ENCODE measurements around the gene GRIFIN. TPM values are rescaled to one million over a fixed set of nuclear protein-coding genes. Genes with fewer than 3 reads are reported as not detected.

Gene GRIFIN
- polyA plus RNA-seq, 2 of the 4 experiments (the other 2 are of a cell fraction): not detected

DNA sequence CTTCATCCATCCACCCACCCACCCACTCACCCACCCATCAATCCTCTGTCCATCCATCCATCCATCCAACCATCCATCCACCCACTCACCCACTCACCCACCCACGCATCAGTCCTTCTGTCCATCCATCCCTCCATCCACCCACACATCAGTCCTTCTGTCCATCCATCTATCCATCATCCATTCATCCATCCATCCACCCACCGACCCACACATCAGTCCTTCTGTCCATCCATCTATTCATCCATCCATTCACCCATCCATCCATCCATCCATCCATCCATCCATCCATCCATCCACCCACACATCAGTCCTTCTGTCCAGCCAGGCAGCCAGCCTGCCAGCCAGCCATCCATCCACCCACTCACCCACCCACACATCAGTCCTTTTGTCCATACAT is 15.8 kb upstream of the GRIFIN start:
- no peak for TF ChIP-seq NR3C1 (IDR thresholded peaks at IDR 0.05)
- TF ChIP-seq PHF8 (IDR thresholded peaks at IDR 0.05; ENCODE audit: borderline replicate concordance, low read depth): no peak
- no peak for TF ChIP-seq HOXA7 (CRISPR knock-in tag; IDR thresholded peaks at IDR 0.05)
- no peak for TF ChIP-seq CBX2 (IDR thresholded peaks at IDR 0.05; ENCODE audit: borderline replicate concordance, low read depth)
- no peak for TF ChIP-seq RFX5 (IDR thresholded peaks at IDR 0.05)
- TF ChIP-seq KDM5A (IDR thresholded peaks at IDR 0.05): no peak
- TF ChIP-seq ZNF302 (CRISPR knock-in tag; IDR thresholded peaks at IDR 0.05): no peak
- TF ChIP-seq ELK1 (IDR thresholded peaks at IDR 0.05; ENCODE audit: low read depth, low read length): no peak
- no peak for TF ChIP-seq KDM1A (IDR thresholded peaks at IDR 0.05; ENCODE audit: low read depth)
- TF ChIP-seq ESRRA (IDR thresholded peaks at IDR 0.05; ENCODE audit: borderline replicate concordance, low read length): no peak
- no peak for TF ChIP-seq HOXB13 (CRISPR knock-in tag; IDR thresholded peaks at IDR 0.05; ENCODE audit: low read depth)
- no peak for TF ChIP-seq CEBPB (IDR thresholded peaks at IDR 0.05)
- no peak for TF ChIP-seq POLR2AphosphoS2 (conservative IDR thresholded peaks at IDR 0.05; ENCODE audit: low read length)
- no peak for TF ChIP-seq SMC3 (IDR thresholded peaks at IDR 0.05)
- H3K4me2 ChIP-seq: no peak overlapping the region
- CTCF ChIA-PET: interaction anchor here (1.1 kb wide), 1 partner anchor 14 kb away, joined by 3 read pairs; no protein-coding TSS in a partner anchor
- H3K4me3 ChIP-seq: no peak overlapping the region
- FAIRE-seq (no peak), ATAC-seq (no peak), DNase-seq (ENCODE audit: low read depth in 1 of 2, low spot score in 1 of 2) (no peak)
- no peaks in the 10 kb centered on the region for H3K4me1 ChIP-seq
- whole genome bisulfite sequencing (ENCODE audit: missing lambda C conversion rate): 65% methylated on average over 2 of the region's 2 CpGs
- H3K9me3 ChIP-seq: no peaks in the 10 kb centered on the region
- no peak overlapping the region for H3K27ac ChIP-seq
- POLR2A ChIA-PET: no interaction called here

DNA sequence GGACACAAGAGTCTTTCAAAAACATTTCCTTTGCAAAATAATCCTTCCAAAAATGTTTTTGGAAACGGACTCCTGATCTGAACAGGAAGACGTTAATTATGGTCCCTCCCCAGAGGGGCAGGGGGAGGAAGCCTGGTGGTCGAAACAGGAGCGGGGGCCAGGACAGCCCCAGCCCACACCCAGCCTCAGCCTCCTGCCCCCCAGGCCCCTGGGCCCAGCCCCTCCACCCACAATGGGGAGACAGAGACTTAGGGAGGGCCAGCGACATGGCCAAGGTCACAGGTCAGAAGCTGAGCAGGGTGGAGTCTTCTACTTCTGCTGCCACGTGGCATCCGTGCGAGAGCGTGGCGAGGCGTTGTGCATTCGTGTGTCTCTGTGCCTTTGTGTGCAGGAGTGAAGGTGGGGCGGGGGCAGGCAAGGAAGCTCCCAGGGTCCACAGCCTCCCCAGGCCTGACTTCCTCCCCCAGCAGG is 14.0 kb upstream of the GRIFIN start:
- H3K9me3 ChIP-seq: no peaks in the 10 kb centered on the region
- no peak overlapping the region for H3K4me2 ChIP-seq
- ATAC-seq (no peak), FAIRE-seq (no peak), DNase-seq (ENCODE audit: low read depth in 1 of 2, low spot score in 1 of 2) (no peak)
- H3K4me3 ChIP-seq: no peak overlapping the region
- H3K27ac ChIP-seq: no peak overlapping the region
- WGBS (ENCODE audit: missing lambda C conversion rate): 79% methylated on average over 13 of the region's 13 CpGs
- no peak for TF ChIP-seq PHF8 (IDR thresholded peaks at IDR 0.05; ENCODE audit: borderline replicate concordance, low read depth)
- TF ChIP-seq FOSL2 (IDR thresholded peaks at IDR 0.05): no peak
- no peak for TF ChIP-seq FOSL2 (CRISPR knock-in tag; IDR thresholded peaks at IDR 0.05)
- no peak for TF ChIP-seq RCOR1 (IDR thresholded peaks at IDR 0.05; ENCODE audit: low read depth, low read length)
- no peak for TF ChIP-seq CBX2 (IDR thresholded peaks at IDR 0.05; ENCODE audit: borderline replicate concordance, low read depth)
- TF ChIP-seq CBX8 (IDR thresholded peaks at IDR 0.05): no peak
- TF ChIP-seq NR3C1 (IDR thresholded peaks at IDR 0.05): no peak
- no peak for TF ChIP-seq RNF2 (IDR thresholded peaks at IDR 0.05; ENCODE audit: borderline replicate concordance, low read depth)
- no peak for TF ChIP-seq KDM5A (IDR thresholded peaks at IDR 0.05)
- TF ChIP-seq ESRRA (IDR thresholded peaks at IDR 0.05; ENCODE audit: borderline replicate concordance, low read length): no peak
- TF ChIP-seq, protein P1, sequence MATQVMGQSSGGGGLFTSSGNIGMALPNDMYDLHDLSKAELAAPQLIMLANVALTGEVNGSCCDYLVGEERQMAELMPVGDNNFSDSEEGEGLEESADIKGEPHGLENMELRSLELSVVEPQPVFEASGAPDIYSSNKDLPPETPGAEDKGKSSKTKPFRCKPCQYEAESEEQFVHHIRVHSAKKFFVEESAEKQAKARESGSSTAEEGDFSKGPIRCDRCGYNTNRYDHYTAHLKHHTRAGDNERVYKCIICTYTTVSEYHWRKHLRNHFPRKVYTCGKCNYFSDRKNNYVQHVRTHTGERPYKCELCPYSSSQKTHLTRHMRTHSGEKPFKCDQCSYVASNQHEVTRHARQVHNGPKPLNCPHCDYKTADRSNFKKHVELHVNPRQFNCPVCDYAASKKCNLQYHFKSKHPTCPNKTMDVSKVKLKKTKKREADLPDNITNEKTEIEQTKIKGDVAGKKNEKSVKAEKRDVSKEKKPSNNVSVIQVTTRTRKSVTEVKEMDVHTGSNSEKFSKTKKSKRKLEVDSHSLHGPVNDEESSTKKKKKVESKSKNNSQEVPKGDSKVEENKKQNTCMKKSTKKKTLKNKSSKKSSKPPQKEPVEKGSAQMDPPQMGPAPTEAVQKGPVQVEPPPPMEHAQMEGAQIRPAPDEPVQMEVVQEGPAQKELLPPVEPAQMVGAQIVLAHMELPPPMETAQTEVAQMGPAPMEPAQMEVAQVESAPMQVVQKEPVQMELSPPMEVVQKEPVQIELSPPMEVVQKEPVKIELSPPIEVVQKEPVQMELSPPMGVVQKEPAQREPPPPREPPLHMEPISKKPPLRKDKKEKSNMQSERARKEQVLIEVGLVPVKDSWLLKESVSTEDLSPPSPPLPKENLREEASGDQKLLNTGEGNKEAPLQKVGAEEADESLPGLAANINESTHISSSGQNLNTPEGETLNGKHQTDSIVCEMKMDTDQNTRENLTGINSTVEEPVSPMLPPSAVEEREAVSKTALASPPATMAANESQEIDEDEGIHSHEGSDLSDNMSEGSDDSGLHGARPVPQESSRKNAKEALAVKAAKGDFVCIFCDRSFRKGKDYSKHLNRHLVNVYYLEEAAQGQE (IDR thresholded peaks at IDR 0.05): no peak
- TF ChIP-seq FOXS1 (CRISPR knock-in tag; IDR thresholded peaks at IDR 0.05): no peak
- TF ChIP-seq HDAC2 (IDR thresholded peaks at IDR 0.05): no peak
- no peak for TF ChIP-seq JUNB (IDR thresholded peaks at IDR 0.05)
- CTCF ChIA-PET: interaction anchor here (0.6 to 1.0 kb wide), 3 partner anchors 17 to 63 kb away, joined by 3 read pairs; no protein-coding TSS in a partner anchor
- no peaks in the 10 kb centered on the region for H3K4me1 ChIP-seq
- POLR2A ChIA-PET: no interaction called here

Measured in A549 (cell line).